Measurements from ENCODE around the gene CELF4. TPM values are rescaled to one million over a fixed set of nuclear protein-coding genes. Genes with fewer than 3 reads are reported as not detected.

Gene CELF4
- total and polyA plus RNA-seq, 2 of the 4 experiments (the other 2 are of a cell fraction), result not detected

DNA sequence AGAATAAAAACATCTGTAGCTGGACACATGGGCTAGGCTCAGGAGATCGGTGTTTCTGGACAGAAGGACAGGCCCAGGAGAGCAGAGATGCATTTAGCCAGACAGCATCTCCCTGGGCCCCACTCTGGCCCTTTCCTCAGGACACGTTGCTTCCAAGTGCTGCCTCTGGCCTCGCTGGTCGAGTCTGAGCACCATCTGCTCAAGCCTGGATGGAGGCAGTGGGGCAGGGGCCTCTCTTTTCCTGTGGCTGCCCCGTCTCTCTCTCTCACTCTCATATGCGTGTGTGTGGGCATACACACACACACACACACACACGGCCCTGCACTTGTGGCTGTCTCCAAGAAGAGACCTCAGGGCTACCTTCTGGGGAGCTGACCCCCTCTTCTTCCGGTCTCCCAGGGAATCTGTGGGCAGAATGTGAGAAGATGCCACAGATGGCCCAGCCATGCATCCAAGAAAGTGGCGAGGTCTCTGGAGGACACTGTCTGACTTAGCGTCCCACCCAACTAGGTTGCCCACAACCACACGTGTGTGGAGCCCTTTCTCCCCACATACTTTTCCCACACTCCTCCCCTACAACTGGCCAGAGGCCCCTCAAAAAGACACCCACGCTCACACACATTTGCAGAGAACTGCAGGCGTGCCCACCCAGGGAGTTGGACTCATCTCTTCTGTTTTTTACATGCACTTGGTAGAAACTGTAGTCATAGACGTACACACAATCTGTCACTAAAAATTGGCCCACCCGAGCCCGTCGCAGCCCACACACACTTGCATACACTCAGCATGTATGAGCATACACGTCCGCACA, 19.9 kb downstream of the CELF4 start:
- no peak overlapping the region for H2BK120ac ChIP-seq (ENCODE audit: low read depth, low read length)
- intact Hi-C loops (cut with micrococcal nuclease), result no loop called here
- H3K4me1 ChIP-seq (ENCODE audit: control insufficient read depth, insufficient read depth, low read length), result no peaks in the 10 kb centered on the region
- no peak for DNase-seq
- no peak for ATAC-seq (ENCODE audit: low read depth)
- H2BK15ac ChIP-seq (ENCODE audit: low read depth, low read length), result no peak overlapping the region
- BruUV-seq (replicated peaks), result no TSS peak
- no peak overlapping the region for H2AK5ac ChIP-seq (ENCODE audit: low read depth, low read length)
- dilution Hi-C loops (cut with HindIII; ENCODE audit: low sequenced_read_pairs, unreplicated experiment), result no loop called here
- no peak overlapping the region for H2BK5ac ChIP-seq (ENCODE audit: low read depth, low read length, poor library complexity, severe bottlenecking)
- H4K5ac ChIP-seq (ENCODE audit: low read depth, low read length), result no peak overlapping the region
- H3K9me1 ChIP-seq (ENCODE audit: insufficient read depth, low read length), result no peaks in the 10 kb centered on the region
- H3K4me2 ChIP-seq (ENCODE audit: low read depth, low read length), result no peak overlapping the region
- H3K9ac ChIP-seq (ENCODE audit: low read depth, low read length), result no peak overlapping the region
- no peak overlapping the region for H3K23ac ChIP-seq (ENCODE audit: low read depth, low read length)
- in situ Hi-C loops (cut with MboI; ENCODE audit: low sequenced_read_pairs), result no loop called here
- no peak overlapping the region for H3K56ac ChIP-seq (ENCODE audit: extremely low read depth, insufficient read depth, low read length)
- no peak overlapping the region for H3K4me3 ChIP-seq (ENCODE audit: insufficient read depth, low read depth, low read length)
- TF ChIP-seq MXI1 (IDR thresholded peaks at IDR 0.05; ENCODE audit: borderline replicate concordance, low read depth, low read length) (no peak), MAZ (IDR thresholded peaks at IDR 0.05; ENCODE audit: borderline replicate concordance, low read depth, low read length) (no peak), FOS (IDR thresholded peaks at IDR 0.05; ENCODE audit: low read depth, low read length) (no peak), MAFK (IDR thresholded peaks at IDR 0.05; ENCODE audit: low read depth, low read length) (no peak), BHLHE40 (IDR thresholded peaks at IDR 0.05; ENCODE audit: low read depth, low read length) (no peak), USF2 (IDR thresholded peaks at IDR 0.05; ENCODE audit: low read depth, low read length) (no peak), POLR2A (IDR thresholded peaks at IDR 0.05; ENCODE audit: low read depth, low read length) (no peak), CHD1 (IDR thresholded peaks at IDR 0.05; ENCODE audit: low read depth, low read length) (no peak), RFX5 (IDR thresholded peaks at IDR 0.05; ENCODE audit: low read depth, low read length) (no peak), RAD21 (IDR thresholded peaks at IDR 0.05; ENCODE audit: low read length) (no peak), RCOR1 (IDR thresholded peaks at IDR 0.05; ENCODE audit: insufficient replicate concordance, low read length) (no peak), ELK1 (IDR thresholded peaks at IDR 0.05; ENCODE audit: borderline replicate concordance, low read depth, low read length) (no peak)
- TF ChIP-seq, protein P1, sequence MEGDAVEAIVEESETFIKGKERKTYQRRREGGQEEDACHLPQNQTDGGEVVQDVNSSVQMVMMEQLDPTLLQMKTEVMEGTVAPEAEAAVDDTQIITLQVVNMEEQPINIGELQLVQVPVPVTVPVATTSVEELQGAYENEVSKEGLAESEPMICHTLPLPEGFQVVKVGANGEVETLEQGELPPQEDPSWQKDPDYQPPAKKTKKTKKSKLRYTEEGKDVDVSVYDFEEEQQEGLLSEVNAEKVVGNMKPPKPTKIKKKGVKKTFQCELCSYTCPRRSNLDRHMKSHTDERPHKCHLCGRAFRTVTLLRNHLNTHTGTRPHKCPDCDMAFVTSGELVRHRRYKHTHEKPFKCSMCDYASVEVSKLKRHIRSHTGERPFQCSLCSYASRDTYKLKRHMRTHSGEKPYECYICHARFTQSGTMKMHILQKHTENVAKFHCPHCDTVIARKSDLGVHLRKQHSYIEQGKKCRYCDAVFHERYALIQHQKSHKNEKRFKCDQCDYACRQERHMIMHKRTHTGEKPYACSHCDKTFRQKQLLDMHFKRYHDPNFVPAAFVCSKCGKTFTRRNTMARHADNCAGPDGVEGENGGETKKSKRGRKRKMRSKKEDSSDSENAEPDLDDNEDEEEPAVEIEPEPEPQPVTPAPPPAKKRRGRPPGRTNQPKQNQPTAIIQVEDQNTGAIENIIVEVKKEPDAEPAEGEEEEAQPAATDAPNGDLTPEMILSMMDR (conservative IDR thresholded peaks at IDR 0.05; ENCODE audit: low read depth, low read length), result no peak
- POLR2A ChIA-PET (ENCODE audit: unreplicated experiment), result no interaction called here
- no peaks in the 10 kb centered on the region; the same call in 1 of the 2 replicates for H3K27me3 ChIP-seq (ENCODE audit: control insufficient read depth, insufficient read depth, low read length)
- H2AFZ ChIP-seq (replicated peaks; ENCODE audit: low read length, poor library complexity), result no peak overlapping the region
- no peaks in the 10 kb centered on the region for H3K79me1 ChIP-seq (ENCODE audit: low read depth in 1 of 2, low read length in 2 of 2)
- no peak overlapping the region for H3K4ac ChIP-seq (ENCODE audit: low read depth, low read length)
- H4K91ac ChIP-seq (ENCODE audit: insufficient read depth, low read depth, low read length), result no peak overlapping the region
- no peak overlapping the region for H2BK20ac ChIP-seq (ENCODE audit: low read depth, low read length)
- WGBS, 2 experiments (ENCODE audit: extremely low coverage in 2 of 2, insufficient read length in 1 of 2), result 65% methylated on average over 4 of the region's 19 CpGs; no CpG with 5 or more reads in 1 of the 2 experiments
- H3K36me3 ChIP-seq (ENCODE audit: control insufficient read depth, insufficient read depth, low read length), result no peaks in the 10 kb centered on the region
- CTCF ChIA-PET, result interaction anchor here (1.0 kb wide), 1 partner anchor 8 kb away, joined by 3 read pairs; no protein-coding TSS in a partner anchor
- H3K9me3 ChIP-seq (ENCODE audit: control insufficient read depth, insufficient read depth, low read length), result no peaks in the 10 kb centered on the region
- no peak overlapping the region for H2AK9ac ChIP-seq (replicated peaks; ENCODE audit: low read depth, low read length, poor library complexity)
- H4K8ac ChIP-seq (ENCODE audit: low read depth in 2 of 2, low read length in 2 of 2), result no peak overlapping the region
- H3K14ac ChIP-seq (replicated peaks; ENCODE audit: low read depth, low read length), result no peak overlapping the region
- H3K18ac ChIP-seq (ENCODE audit: low read depth, low read length), result no peak overlapping the region
- H3K27ac ChIP-seq (ENCODE audit: insufficient read depth, low read length), result no peak overlapping the region
- no peaks in the 10 kb centered on the region for H4K20me1 ChIP-seq (ENCODE audit: insufficient read depth, low read length)
